Central memory CD8-positive, alpha-beta T cell (primary cell): Measurements from ENCODE around the gene HS6ST3.
"Not testable (repeated sequence)": the region's sequence is repeated elsewhere in the genome, so short reads cannot be mapped to it uniquely, and the experiment has no call there.

ENCODE experiments used
- ATAC-seq: fragments of 150-1000 bp; cut with Tn5 transposase; replicated peaks from 2 replicates; pipeline ENCODE4 v1.10.0; 2022; ENCODE audit warnings: mild to moderate bottlenecking, moderate FRiP score, moderate number of reproducible peaks; ENCODE audit not compliant: poor library complexity, severe bottlenecking; ENCODE audit errors: extremely low read depth
- DNase-seq, 2 donors: peaks; one replicate each; pipeline ENCODE4 v3.0.0; 2021; ENCODE audit warnings: low spot score in 2 of 2
- H3K27ac Mint-ChIP-seq: one replicate; pipeline ENCODE4 v1.8.0; 2022; ENCODE audit warnings: low read depth, mild to moderate bottlenecking, moderate library complexity, mixed read lengths
- H3K27me3 Mint-ChIP-seq: one replicate; pipeline ENCODE4 v1.8.0; 2022; ENCODE audit warnings: mixed read lengths
- H3K36me3 Mint-ChIP-seq: one replicate; pipeline ENCODE4 v1.8.0; 2022; ENCODE audit warnings: mild to moderate bottlenecking, moderate library complexity, mixed read lengths; ENCODE audit not compliant: insufficient read depth
- H3K4me1 Mint-ChIP-seq: one replicate; pipeline ENCODE4 v1.8.0; 2022; ENCODE audit warnings: mixed read lengths
- H3K4me3 Mint-ChIP-seq: one replicate; pipeline ENCODE4 v1.8.0; 2022; ENCODE audit warnings: mild to moderate bottlenecking, moderate library complexity, mixed read lengths
- H3K9me3 Mint-ChIP-seq: one replicate; pipeline ENCODE4 v1.8.0; 2022; ENCODE audit warnings: mixed read lengths

The HS6ST3 gene

GRCh38 chr13:96089749-96090239 lies at the start of gene HS6ST3:
Gene HS6ST3, plus strand, starts transcription at chr13:96090107.
- Mint-ChIP-seq H3K27me3 (peaks cover 56% of the 10 kb centered on the region), H3K4me3 (no peak within 1 kb of the TSS), H3K9me3 (peaks cover 9% of the 10 kb centered on the region), H3K4me1 (no peaks in the 10 kb centered on the region), H3K36me3 (no peaks in the 10 kb centered on the region), H3K27ac (no peak within 1 kb of the TSS)
- DNase-seq = no peak
- ATAC-seq = no peak

GRCh38 chr13:96041326-96042110 lies 48.4 kb upstream of the HS6ST3 start:
- ATAC-seq (no peak), DNase-seq (no peak)
- Mint-ChIP-seq H3K27ac (no peak overlapping the region), H3K9me3 (peaks cover 30% of the 10 kb centered on the region), H3K36me3 (no peaks in the 10 kb centered on the region), H3K4me3 (no peak overlapping the region), H3K27me3 (no peaks in the 10 kb centered on the region), H3K4me1 (no peaks in the 10 kb centered on the region)

GRCh38 chr13:96044238-96044637 lies 45.7 kb upstream of the HS6ST3 start:
- Mint-ChIP-seq H3K9me3 (peaks cover 37% of the 10 kb centered on the region), H3K4me1 (no peaks in the 10 kb centered on the region), H3K4me3 (no peak overlapping the region), H3K36me3 (no peaks in the 10 kb centered on the region), H3K27me3 (no peaks in the 10 kb centered on the region), H3K27ac (no peak overlapping the region)
- ATAC-seq (no peak), DNase-seq (no peak)

- H3K9me3 Mint-ChIP-seq = peaks cover 33% of the 10 kb centered on the region
- ATAC-seq, H3K36me3 Mint-ChIP-seq: not testable (repeated sequence)
These were observed 43.3 kb upstream of the HS6ST3 start for GRCh38 chr13:96046449-96047126.

GRCh38 chr13:96050955-96051354 lies 39.0 kb upstream of the HS6ST3 start:
- H3K4me1 Mint-ChIP-seq, ATAC-seq, H3K27me3 Mint-ChIP-seq, H3K4me3 Mint-ChIP-seq, H3K27ac Mint-ChIP-seq, H3K36me3 Mint-ChIP-seq, DNase-seq: not testable (repeated sequence)
- peaks cover 17% of the 10 kb centered on the region for H3K9me3 Mint-ChIP-seq

More at GRCh38 chr13:96046449-96047126, 43.3 kb upstream of the HS6ST3 start:
- not testable (repeated sequence) for H3K4me1 Mint-ChIP-seq, H3K27me3 Mint-ChIP-seq, H3K4me3 Mint-ChIP-seq, DNase-seq, H3K27ac Mint-ChIP-seq

GRCh38 chr13:96051491-96051890 lies 38.4 kb upstream of the HS6ST3 start:
- not testable (repeated sequence) for DNase-seq, H3K27ac Mint-ChIP-seq, H3K4me1 Mint-ChIP-seq, H3K4me3 Mint-ChIP-seq, H3K27me3 Mint-ChIP-seq, ATAC-seq, H3K36me3 Mint-ChIP-seq
- H3K9me3 Mint-ChIP-seq = peaks cover 16% of the 10 kb centered on the region

- DNase-seq, H3K27me3 Mint-ChIP-seq, H3K27ac Mint-ChIP-seq, H3K4me1 Mint-ChIP-seq, H3K4me3 Mint-ChIP-seq, H3K36me3 Mint-ChIP-seq, ATAC-seq: not testable (repeated sequence)
- peaks cover 16% of the 10 kb centered on the region for H3K9me3 Mint-ChIP-seq
These were observed 38.0 kb upstream of the HS6ST3 start for GRCh38 chr13:96051946-96052345.

GRCh38 chr13:96052656-96053002 lies 37.3 kb upstream of the HS6ST3 start:
- Mint-ChIP-seq H3K9me3 (peaks cover 15% of the 10 kb centered on the region), H3K36me3 (no peaks in the 10 kb centered on the region), H3K4me1 (no peaks in the 10 kb centered on the region), H3K4me3 (peak overlapping the region; percentile 41), H3K27ac (no peak overlapping the region), H3K27me3 (no peaks in the 10 kb centered on the region)
- DNase-seq = no peak
- ATAC-seq = no peak

GRCh38 chr13:96053003-96053703 lies 36.8 kb upstream of the HS6ST3 start, which contains the start of gene UGGT2:
Gene UGGT2, minus strand, starts transcription at chr13:96053401. Its CDS starts 89 bp downstream, at chr13:96053312.
- ATAC-seq = no peak
- DNase-seq = no peak
- no peaks in the 10 kb centered on the region for H3K27me3 Mint-ChIP-seq
- no peaks in the 10 kb centered on the region for H3K4me1 Mint-ChIP-seq
- H3K4me3 Mint-ChIP-seq = peak within 1 kb of the TSS; percentile 41
- no peak within 1 kb of the TSS for H3K27ac Mint-ChIP-seq
- H3K9me3 Mint-ChIP-seq = peaks cover 11% of the 10 kb centered on the region
- no peaks in the 10 kb centered on the region for H3K36me3 Mint-ChIP-seq

- H3K4me3 Mint-ChIP-seq = no peak overlapping the region
- no peaks in the 10 kb centered on the region for H3K4me1 Mint-ChIP-seq
- no peak overlapping the region for H3K27ac Mint-ChIP-seq
- no peaks in the 10 kb centered on the region for H3K27me3 Mint-ChIP-seq
- H3K36me3 Mint-ChIP-seq = no peaks in the 10 kb centered on the region
- H3K9me3 Mint-ChIP-seq = peaks cover 14% of the 10 kb centered on the region
- DNase-seq (no peak), ATAC-seq (no peak)
These were observed 24.1 kb upstream of the HS6ST3 start for GRCh38 chr13:96065849-96066248.

- Mint-ChIP-seq H3K27me3 (no peaks in the 10 kb centered on the region), H3K27ac (no peak overlapping the region), H3K4me1 (no peaks in the 10 kb centered on the region), H3K9me3 (peaks cover 14% of the 10 kb centered on the region), H3K4me3 (no peak overlapping the region), H3K36me3 (no peaks in the 10 kb centered on the region)
- ATAC-seq (no peak), DNase-seq (no peak)
These were observed 21.2 kb upstream of the HS6ST3 start for GRCh38 chr13:96068729-96069128.

GRCh38 chr13:96071504-96071903 lies 18.4 kb upstream of the HS6ST3 start:
- no peaks in the 10 kb centered on the region for H3K4me1 Mint-ChIP-seq
- no peak overlapping the region for H3K4me3 Mint-ChIP-seq
- no peak overlapping the region for H3K27ac Mint-ChIP-seq
- ATAC-seq = no peak
- H3K27me3 Mint-ChIP-seq = no peaks in the 10 kb centered on the region
- H3K36me3 Mint-ChIP-seq = no peaks in the 10 kb centered on the region
- no peak for DNase-seq
- peaks cover 6% of the 10 kb centered on the region for H3K9me3 Mint-ChIP-seq
